GM21423 (cell line): ENCODE measurements around the gene SH3RF1.
"Not testable (repeated sequence)": the region's sequence is repeated elsewhere in the genome, so short reads cannot be mapped to it uniquely, and the experiment has no call there.

Source experiments
- ATAC-seq: cut with Tn5 transposase; IDR thresholded peaks from one replicate; pipeline ENCODE4 v1.9.1; 2021; ENCODE audit warnings: mild to moderate bottlenecking, moderate library complexity; ENCODE audit not compliant: unreplicated experiment

The SH3RF1 gene

DNA sequence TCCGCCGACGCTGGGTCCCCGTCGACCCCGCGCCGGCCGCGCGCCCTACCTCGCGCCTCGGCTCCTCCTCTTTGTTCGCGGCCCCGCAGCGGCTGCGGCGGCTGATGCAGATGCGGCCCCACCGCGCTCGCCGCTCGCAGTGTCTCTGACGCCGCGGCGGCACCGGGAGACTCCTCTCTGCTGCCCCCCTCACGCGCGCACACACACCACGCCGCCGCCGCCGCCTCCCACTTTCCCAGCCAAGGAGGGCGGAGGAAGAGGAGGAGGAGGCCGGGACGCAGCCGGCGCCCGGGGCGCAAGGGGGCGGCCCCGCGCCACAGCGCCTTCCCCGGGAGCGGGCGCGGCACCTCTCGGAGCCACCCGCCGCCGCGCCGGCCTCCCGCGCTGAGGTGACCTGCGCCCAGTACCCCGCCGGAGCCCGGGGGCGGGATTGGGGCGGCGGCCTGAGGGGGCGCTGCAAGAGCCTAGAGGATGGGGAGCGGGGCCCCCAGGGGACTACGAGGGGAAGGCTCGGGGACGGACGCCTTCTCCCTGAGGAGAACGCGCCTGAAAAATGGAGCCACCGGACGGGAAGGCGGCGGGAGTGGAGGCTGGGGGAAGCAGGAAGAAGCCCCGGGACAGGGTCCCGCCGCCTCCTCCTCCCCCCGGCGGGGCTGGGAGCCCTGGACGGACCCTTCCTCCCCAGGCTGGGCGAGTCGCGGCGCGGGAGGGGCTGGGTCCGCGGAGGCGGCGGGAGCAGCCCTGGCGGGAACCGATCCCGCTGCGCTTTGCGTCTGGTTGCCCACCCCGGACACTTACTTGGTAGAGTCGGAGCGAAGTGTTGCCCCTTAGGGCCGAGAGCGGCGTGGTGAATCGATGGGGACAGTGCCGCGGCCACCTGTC lies at the start of gene SH3RF1:
SH3RF1 (minus strand) TSS at position 147 of the 882 bp plus-strand sequence. CDS start 1,744 bp downstream, outside the sequence.
- ATAC-seq, result peak; percentile 58

DNA sequence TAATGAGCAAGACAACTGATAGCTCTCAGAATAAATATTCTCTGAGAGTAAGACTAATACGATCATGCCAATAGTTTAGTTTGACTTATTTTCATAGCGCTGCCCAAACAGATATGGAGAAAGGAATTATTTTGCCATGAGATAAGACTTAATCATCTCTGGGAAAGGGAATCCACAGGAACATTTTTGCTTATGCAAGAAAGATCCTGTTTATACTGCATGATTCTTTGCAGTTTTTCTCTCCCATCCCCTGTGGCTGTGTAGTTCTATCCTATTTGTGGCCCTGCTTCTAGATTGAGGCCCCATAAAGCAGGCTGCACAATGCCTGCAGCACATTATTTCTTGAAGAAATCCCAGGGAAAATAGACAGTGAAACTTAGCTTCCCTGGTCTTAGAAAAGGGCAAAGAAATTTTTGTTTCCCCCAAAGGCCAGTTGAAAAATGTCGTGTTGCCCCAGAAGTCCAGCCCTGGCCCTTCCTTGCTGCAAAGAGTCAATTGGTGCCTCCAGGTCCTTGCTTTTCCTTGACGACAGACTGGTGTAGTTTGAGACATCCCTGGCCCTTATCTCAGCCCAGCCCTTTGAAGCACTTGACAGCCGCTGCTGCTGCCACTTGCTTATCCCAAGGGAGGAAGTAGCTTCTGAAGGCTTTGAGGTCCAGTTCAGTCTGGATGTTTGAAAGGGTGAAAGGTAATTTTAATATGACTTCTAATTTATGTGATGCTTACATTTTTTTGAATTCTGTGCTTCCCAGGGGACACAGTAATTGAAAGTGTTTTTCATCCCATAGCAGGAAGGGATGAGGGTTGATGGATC lies 45.0 kb upstream of the SH3RF1 start:
- ATAC-seq, result no peak

DNA sequence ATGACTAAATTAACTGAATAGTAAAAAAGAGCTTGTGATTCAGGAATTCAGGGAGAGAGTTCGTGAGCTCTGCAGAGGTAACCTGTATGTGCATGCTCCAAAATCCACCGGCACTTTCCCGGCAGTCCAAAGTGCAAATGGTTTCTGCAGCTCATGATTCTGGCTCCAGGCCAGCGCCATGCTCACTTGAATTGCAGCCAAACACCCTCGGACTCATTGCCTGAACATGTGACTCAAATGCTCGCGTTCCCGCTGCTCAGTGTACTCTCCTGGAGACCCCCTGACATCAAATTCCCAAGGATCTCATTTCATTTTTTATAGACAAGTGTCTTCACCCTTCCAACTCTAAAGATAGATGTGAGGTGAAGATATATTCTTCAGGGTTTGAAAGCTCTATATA lies 44.1 kb upstream of the SH3RF1 start:
- ATAC-seq, result no peak

DNA sequence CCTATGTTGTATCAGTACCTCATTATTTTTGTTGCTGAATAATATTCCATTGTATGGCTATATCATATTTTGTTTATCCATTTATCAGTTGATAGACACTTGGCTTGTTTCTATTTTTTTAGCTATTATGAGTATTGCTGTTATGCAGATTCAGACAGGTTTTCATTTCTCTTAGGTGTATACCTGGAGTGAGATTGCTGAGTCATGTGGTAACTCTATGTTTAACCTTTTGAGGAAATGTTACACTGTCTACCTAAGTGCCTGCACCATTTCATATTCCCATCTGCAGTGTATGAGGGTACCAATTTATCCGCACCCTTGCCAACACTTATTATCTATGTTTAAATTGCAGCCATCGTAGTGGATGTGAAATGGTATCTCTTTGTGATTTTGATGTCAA lies 43.0 kb upstream of the SH3RF1 start:
- no peak for ATAC-seq

DNA sequence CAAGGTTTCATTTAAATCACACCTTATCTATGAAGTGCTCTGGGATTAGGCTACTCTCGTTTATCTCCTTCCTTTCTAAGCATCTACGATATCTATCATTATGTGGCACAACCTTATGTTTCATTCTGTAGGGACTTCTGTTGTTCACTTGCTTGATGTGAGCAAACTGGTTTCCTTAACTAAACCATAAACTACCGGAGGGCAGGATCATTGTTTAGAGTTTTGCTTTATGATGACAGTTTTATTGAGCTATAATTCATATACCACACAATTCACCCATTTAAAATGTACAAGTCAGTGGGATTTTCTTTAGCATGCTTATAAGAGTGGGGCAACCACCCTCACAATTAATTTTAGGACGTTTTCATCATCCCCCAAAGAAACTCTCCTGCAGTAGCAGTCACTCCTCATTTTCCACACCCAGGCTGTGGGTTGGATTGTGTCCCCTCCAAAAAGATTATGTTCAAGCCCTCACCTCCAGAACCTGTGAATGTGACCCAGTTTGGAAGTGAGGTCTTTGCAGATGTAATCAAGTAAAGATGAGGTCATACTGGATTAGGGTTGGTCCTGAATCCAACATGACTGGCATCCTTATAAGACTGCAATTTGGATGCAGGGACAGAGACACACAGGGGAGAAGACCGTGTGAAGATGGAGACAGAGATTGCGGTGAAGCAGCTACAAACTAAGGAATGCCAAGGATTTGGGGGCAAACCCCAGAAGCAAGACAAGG lies 42.1 kb upstream of the SH3RF1 start:
- no peak for ATAC-seq

DNA sequence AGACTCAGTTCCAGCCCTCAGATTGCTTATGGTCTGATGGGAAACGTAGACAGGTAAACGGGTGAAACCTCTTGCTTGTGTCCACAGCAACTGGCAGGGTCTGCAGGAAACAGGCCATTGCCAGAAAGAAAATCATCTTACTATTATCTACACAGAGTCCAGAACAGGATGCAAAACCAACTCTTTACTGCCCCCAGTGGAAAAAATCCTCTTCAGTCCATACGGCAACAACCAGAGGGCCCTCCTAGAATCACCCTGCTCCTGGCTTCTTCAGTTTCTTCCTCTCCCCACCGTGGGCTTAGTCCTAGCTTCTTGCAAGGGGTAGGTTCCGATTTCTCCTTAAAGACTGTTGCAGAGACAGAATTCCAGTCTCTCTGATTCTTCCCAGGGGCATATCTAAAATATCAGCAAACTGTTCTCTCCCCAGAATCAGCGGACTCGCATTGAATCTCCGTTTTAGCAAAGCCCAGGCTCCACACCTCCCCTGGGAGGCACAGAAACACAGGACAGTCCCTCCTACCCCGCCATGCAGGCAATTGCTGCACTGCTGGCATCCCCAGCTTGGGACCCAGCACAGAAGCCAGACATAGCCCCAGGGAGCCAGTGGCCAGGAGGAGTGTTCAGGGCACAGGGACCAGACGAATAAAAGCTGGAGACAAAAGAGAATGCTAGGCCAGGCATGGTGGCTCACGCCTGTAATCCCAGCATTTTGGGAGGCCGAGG lies 41.0 kb upstream of the SH3RF1 start:
- ATAC-seq, result peak; percentile 67

DNA sequence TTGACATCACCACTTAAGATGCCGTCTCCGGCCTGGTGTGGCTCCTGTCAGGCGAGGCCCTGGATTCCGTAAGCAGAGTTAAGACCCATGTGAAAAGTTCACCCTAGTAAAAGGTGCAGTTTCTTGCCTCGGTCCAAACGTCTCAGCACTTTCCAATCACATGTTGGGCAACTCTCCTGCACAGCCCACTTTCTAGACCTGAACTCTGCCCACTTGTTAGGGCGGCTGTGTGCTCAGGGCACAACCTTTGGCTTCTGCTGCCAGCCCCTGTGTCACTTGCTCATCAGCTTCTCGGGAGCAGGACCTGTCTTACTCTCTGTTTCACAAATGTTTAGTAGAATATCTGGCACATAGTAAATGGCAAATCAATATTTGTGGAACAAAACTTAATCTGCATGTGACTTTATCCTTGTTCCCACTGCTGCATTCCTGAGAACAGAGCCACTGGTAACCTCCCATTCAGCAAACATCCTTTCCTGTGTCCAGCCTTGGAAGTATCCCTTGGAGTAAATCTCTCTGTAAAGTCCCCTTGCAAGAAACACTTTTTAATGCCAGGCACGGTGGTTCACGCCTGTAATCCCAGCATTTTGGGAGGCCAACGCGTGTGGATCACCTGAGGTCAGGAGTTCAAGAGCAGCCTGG lies 38.7 kb upstream of the SH3RF1 start:
- no peak for ATAC-seq

DNA sequence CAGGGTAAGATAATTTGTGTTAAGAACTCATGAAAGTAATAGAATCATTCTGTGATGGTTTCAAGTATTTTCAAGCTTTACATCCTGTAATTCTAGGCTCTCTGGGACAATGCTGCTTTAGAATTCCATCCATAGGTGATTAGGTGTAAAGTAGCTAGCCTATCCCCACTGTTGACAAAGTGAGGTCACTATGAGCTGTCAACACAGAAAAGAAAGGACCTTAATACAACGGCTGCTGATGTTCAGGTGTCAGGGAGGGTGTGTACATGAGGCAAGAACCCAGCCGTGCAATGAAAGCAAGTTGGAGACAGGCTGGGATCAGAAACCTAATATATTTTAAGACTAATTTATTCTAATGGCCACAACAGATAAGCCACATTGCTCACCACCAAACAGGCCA lies 36.8 kb upstream of the SH3RF1 start:
- no peak for ATAC-seq

DNA sequence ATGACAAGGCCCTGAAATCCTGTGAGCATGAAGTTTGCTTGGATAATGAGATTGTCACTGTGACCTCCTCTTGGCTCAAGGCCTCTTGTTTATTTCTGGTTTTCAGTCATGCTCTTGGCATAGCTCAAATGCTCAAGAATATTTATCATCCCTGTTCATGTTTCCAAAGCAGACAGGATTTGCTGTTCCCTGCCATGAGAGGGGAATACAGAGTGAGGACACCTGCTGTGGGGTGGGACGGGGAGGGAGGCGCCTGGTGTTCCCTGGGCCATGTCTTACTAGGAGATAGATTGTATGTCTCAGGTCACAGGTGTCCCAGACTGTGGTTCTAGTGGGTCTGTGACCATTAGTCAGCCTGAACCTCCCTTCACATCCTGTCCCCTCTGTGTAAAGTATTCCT lies 34.9 kb upstream of the SH3RF1 start:
- no peak for ATAC-seq

DNA sequence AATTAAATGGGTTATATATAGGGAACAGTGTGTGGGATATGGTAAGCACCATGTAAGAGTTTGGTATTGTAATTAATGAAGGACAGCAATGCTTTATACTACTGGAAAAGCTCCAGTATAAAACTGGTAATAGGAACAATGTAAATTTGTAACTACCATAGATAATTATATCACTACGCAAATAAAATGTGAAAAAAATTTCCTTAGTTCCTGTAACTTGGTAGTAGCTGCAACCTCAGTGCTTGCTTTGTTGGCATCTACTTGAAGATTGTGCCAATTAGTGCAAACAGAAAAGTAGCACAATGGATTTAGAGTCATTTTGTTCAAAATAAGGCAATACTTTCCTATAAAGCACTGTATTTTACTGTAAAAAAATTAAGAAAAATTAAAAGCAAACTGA lies 34.4 kb upstream of the SH3RF1 start:
- ATAC-seq, result no peak

DNA sequence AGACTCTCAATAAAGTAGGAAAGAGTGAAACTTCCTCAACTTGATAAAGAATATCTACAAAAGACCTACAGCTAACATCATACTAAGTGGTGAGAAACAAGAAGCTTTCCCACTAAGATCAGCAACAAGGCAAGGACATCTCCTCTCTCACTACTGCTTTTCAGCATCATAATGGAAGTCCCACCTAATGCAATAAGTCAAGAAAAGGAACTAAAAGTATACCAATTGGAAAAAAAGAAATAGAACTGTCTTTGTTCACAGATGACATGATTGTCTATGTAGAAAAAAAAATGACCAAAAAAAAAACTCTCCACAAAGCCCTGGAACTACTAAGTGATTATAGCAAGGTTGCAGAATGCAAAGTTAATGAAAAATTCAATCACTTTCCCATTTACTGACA lies 25.1 kb upstream of the SH3RF1 start:
- ATAC-seq, result no peak

DNA sequence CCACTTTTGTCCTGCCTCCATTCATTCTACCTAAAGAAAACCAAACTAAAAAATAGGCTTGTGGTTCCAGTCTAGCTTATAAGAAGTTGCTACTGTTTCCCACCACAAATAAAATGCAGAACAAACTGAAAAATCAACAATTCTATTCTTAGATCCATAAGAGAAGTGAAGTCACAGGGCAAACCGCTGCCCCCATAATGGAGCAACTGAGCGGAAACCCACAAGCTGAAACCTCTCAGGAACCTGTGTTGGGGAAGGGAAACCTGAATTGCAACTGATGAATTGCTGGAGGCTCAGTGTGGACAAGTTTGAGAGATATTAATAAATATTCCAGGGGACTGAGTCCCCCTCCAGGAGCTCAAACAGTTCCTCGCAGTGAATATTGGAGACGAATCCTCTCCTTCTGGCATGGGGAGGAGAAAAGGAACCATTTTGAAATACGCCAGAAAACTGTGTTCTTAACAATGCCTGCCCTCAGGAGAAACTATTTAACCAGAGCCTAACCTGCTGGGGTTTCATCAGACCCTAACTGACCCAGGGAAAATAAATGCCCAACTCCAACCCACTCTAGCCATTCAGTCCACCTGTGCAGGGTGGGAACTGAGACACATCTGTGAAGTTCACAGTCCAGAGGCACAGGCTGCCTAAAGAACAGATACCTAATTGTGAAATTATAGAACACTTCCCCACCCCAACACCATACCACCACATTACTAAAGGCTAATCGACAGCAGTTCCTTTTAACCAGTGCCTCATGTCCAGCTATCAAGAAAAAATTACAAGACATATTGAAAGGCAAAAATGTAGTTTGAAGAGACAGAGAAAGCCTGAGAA lies 22.8 kb upstream of the SH3RF1 start:
- peak; percentile 91 for ATAC-seq

DNA sequence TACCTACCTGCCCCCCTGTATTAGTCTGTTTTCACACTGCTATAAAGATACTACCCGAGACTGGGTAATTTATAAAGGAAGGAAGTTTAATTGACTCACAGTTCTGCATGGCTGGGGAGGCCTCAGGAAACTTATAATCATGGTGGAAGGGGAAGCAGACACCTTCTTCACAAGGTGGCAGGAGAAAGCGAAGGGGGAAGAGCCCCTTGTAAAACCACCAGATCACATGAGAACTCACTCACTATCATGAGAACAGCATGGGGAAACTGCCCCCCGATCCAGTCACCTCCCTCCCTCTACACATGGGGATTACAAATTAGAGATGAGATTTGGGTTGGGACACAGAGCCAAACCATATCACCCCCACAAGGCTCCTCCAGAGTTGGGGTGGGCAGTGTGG lies 17.2 kb upstream of the SH3RF1 start:
- not testable (repeated sequence) for ATAC-seq

DNA sequence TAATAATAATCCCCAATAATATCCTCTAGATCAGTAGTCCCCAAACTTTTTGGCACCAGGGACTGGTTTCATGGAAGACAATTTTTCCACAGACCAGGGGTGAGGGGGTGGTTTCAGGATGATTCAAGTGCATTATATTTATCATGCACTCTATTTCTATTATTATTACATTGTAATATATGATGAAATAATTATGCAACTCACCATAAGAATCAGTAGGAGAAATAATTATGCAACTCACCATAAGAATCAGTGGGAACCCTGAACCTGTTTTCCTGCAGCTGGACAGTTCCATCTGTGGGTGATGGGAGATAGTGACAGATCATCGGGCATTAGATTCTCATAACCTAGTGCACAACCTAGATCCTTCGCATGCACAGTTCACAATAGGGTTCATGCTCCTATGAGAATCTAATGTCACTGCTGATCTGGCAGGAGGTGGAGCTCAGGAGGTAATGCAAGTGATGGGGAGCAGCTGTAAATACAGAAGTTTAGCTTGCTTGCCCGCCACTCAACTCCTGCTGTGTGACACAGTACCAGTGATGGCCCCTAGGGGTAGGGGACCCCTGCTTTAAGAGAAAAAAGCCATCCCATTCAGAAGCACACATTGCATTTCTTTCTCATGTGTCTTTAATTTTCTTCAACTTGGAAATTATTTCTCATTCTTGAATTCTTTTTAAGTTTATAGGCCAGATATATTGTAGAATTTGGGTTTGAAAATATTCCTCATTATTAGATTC lies 16.0 kb upstream of the SH3RF1 start:
- no peak for ATAC-seq

DNA sequence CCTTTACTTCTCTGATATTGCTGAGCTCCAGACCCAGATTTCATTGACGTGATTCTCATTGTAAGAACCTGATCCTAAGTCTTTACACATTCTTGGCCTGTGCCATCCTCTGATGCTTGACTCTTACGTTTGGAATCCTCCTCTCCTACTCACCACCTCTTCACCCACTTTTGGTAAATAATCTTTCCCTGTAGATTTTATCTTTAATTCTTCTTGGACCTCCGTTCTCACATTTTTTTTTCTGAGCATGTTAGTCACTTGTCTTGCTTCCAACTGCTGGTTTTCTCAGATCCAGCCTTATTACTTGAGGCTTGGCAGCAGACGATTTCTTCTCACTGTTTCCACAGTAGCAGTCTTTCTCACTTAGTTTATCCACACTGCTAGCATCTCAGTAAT lies 12.4 kb upstream of the SH3RF1 start:
- ATAC-seq, result no peak

DNA sequence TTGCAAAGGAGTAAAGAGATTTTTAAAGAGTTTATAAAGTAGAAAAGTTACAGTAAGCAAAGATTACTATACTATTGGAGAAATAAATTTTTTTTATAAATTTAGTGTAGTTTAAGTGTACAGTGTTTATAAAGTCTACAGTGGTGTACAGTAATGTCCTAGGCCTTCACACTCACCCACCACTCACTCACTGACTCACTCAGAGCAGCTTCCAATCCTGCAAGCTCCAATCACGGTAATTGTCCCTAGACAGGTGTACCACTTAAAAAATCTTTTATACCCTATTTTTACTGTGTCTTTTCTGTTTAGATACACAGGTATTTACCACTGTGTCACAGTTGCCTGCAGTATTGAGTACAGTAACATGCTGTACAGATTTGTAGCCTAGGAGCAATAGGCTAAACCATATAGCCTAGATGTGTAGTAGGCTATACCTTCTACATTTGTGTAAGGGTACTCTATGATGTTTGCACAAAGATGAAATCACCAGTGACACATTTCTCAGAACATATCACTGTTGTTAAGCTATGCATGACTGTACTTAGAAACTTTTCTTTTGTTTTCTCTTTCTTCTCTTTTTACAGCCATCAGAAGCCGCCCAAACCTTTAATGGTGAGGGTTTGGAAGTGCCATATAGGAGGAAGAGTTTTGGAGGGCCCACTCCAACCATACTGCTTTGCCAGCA lies 11.8 kb upstream of the SH3RF1 start:
- ATAC-seq, result no peak

DNA sequence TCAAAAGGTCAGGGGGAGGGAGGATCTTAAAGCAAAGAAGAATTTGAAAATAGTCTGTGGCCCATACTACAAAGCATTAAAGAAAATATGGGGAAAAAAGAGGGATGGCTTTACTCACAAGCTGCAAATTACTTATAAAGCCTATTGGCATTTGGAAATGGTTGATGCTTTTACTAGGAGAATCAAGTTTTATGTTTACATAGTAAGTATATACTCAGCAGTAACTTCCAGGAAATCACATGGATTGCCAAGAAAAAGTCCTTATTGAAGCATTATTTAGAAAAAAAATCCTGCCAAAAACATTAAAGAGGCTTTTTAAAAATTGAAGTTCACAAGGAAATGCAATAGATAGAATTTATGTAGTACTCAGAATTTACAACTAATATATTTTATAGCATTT lies 8.4 kb upstream of the SH3RF1 start:
- ATAC-seq, result no peak

DNA sequence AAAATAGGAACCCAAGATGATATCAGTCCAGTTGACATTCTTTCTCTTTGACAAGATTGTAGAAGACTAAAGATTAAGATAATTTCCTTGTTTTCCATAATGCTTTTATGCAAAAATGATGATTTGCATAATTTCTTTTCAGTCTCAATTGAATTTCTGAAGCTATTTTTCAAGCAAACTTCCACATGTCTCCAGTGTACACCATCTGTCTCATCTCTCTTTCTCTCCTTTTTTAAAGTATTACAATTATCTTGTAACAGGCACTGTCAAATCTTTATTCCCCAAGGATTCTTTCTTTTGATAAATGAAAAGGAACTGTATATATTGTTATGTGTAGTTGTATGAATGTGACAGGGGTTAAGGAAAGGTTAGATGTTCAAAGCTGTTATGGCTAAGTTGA lies 7.9 kb upstream of the SH3RF1 start:
- ATAC-seq, result no peak
